Effector memory CD4-positive, alpha-beta T cell (primary cell): ENCODE results near the gene PRRG2.
A peak's percentile ranks its signal among the peaks of the same experiment; 100 is the strongest.

Experiments
- DNase-seq, 3 donors: peaks; one replicate each; pipeline ENCODE4 v3.0.0-alpha.2; 2020
- H3K27ac ChIP-seq: 2 replicates; pipeline ENCODE4 v1.7.0; 2013; ENCODE audit warnings: mild to moderate bottlenecking, low read length, moderate library complexity; ENCODE audit not compliant: insufficient read depth, poor library complexity, severe bottlenecking
- H3K27me3 ChIP-seq: replicated peaks from 2 replicates; pipeline ENCODE4 v1.7.0; 2013; ENCODE audit warnings: mild to moderate bottlenecking, low read length; ENCODE audit not compliant: insufficient read depth, control insufficient read depth, poor library complexity, severe bottlenecking
- H3K36me3 ChIP-seq: 2 replicates; pipeline ENCODE4 v1.7.0; 2013; ENCODE audit warnings: mild to moderate bottlenecking, low read length, moderate library complexity; ENCODE audit not compliant: control insufficient read depth, insufficient read depth
- H3K4me1 ChIP-seq: 2 replicates; pipeline ENCODE4 v1.7.0; 2013; ENCODE audit warnings: low read length, mild to moderate bottlenecking; ENCODE audit not compliant: control insufficient read depth, insufficient read depth, poor library complexity, severe bottlenecking
- H3K4me3 ChIP-seq: 2 replicates; pipeline ENCODE4 v1.7.0; 2013; ENCODE audit warnings: low read length, low read depth, mild to moderate bottlenecking; ENCODE audit not compliant: insufficient read depth, poor library complexity, severe bottlenecking
- H3K9me3 ChIP-seq: 2 replicates; pipeline ENCODE4 v1.7.0; 2013; ENCODE audit warnings: mild to moderate bottlenecking, low read length, moderate library complexity; ENCODE audit not compliant: control insufficient read depth

PRRG2 gene

GRCh38 chr19:49637821-49638738, 57.0 kb downstream of the PRRG2 start:
- Histone ChIP-seq H3K4me1 (peaks cover 29% of the 10 kb centered on the region), H3K36me3 (no peaks in the 10 kb centered on the region), H3K9me3 (no peaks in the 10 kb centered on the region), H3K4me3 (no peak overlapping the region), H3K27ac (no peak overlapping the region), H3K27me3 (no peaks in the 10 kb centered on the region)
- DNase-seq, result no peak

DNA sequence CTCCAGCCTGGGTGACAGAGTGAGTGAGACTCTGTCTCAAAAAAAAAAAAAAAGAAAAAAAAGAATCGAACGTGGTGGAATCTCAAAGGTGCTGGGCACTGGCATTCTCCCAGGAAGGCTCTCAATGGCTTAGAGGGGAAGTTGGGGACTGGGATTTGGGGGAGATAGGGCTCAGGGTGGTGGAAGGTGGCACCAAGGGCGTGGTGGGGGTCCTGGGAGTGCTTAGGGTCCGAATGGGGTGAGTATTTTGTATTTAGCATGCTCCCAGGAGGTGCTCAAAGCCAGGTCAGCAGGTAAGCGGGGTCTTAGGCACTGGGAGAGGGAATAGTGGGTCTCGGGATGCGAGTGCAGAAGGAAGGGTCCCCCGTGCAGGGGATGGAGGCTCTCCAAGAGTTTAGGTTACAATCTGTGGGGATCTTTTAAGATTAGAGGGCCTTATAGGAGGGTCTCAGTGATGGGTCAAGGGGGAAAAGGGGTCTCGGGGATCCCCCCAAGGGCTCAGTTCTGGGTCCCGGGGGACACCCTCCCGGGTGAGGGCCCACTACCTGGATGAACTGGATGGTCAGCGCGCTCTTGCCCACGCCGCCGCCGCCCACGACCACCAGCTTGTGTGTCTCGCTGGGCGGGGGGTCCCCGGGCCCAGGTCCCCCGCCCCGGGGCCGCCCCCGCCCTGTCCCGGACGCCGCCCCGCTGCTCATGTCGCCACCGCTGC, 58.4 kb downstream of the PRRG2 start:
- Histone ChIP-seq H3K4me1 (peaks cover 34% of the 10 kb centered on the region), H3K4me3 (peak overlapping the region; percentile 70), H3K9me3 (no peaks in the 10 kb centered on the region), H3K27ac (peak overlapping the region; percentile 74), H3K27me3 (no peaks in the 10 kb centered on the region), H3K36me3 (no peaks in the 10 kb centered on the region)
- DNase-seq, result no peak

DNA sequence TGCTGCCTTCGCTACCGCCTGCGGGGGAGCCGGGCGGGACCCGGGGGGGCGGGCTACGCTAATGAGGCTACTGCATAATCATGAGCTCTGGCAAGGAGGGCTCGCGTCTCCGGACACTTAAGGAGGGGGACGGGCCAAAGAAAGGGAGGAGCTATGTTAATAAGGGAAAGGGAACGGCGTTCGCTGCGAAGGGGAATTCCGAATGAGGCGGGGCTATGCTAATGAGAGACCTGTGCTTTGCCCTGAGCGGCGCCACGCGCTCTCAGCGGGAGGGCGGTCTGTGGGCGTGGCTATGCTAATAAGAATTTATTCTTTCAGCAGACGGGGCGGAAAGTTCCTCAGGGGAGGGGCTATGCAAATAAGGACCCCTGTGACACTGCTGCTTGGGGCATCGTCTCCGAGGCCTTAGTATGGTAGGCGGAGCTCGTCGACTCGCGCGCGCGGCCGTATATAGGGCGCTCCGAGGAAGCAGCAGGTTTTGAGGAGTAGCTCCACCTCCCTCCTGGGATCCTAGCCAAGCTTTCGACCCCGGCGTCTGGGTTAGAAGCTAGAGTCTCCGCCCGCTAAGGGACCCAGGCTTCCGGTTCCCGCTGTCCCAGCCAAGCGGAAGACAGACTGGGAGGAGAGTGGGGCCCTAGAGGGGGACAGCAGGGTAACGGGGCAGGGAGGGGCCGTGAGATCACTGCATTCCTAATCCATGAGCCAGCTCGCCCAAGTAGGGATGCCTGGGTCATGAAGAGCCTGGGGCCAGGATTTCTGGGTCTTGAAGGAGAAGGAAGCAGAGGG, 59.2 kb downstream of the PRRG2 start, which contains the start of gene RRAS:
TSS of gene RRAS (minus strand) at position 31 of the 786 bp plus-strand sequence. CDS start 45 bp downstream, outside the sequence.
- Histone ChIP-seq H3K36me3 (peaks cover 3% of the 10 kb centered on the region), H3K27ac (peak within 1 kb of the TSS; percentile 74), H3K9me3 (no peaks in the 10 kb centered on the region), H3K4me3 (peak within 1 kb of the TSS; percentile 70), H3K27me3 (no peaks in the 10 kb centered on the region), H3K4me1 (peaks cover 34% of the 10 kb centered on the region)
- DNase-seq, result peak; percentile 99 to 100 (median 99)
